Neural crest cell (in vitro differentiated cells): Measurements from ENCODE around the gene EYA4. TPM values are rescaled to one million over a fixed set of nuclear protein-coding genes. Genes with fewer than 3 reads are reported as not detected.

ENCODE experiments used
- DNase-seq: peaks from one replicate; pipeline ENCODE4 v3.0.0; 2021; ENCODE audit warnings: low read depth, mixed read lengths, low spot score
- H3K27ac Mint-ChIP-seq: one replicate; pipeline ENCODE4 v1.8.0; 2021; ENCODE audit warnings: mild to moderate bottlenecking, mixed read lengths; ENCODE audit not compliant: unreplicated experiment
- H3K27me3 Mint-ChIP-seq: 2 replicates; pipeline ENCODE4 v1.8.0; 2021; ENCODE audit warnings: low read depth, mild to moderate bottlenecking, mixed read lengths
- H3K36me3 Mint-ChIP-seq: 2 replicates; pipeline ENCODE4 v1.8.0; 2021; ENCODE audit warnings: low read depth, mild to moderate bottlenecking, mixed read lengths
- H3K4me1 Mint-ChIP-seq: 2 replicates; pipeline ENCODE4 v1.8.0; 2021; ENCODE audit warnings: mixed read lengths
- H3K4me3 Mint-ChIP-seq: one replicate; pipeline ENCODE4 v1.8.0; 2021; ENCODE audit warnings: mild to moderate bottlenecking, mixed read lengths
- H3K9me3 Mint-ChIP-seq: 2 replicates; pipeline ENCODE4 v1.8.0; 2021; ENCODE audit warnings: mixed read lengths
- total RNA-seq: library from RNA; stranded (reverse); gene quantifications from 2 replicates; pipeline ENCODE4 v1.2.1, GENCODE V29; 2021
- TF ChIP-seq, protein P1 (sequence below): fragments of 200-600 bp; sonication (generic); conservative IDR thresholded peaks from 2 replicates; pipeline ENCODE4 v1.5.0; 2021; ENCODE audit warnings: antibody characterized with exemption, mild to moderate bottlenecking

Gene EYA4
- total RNA-seq, 1 donor from 2014 or later, result 1.6 TPM

DNA sequence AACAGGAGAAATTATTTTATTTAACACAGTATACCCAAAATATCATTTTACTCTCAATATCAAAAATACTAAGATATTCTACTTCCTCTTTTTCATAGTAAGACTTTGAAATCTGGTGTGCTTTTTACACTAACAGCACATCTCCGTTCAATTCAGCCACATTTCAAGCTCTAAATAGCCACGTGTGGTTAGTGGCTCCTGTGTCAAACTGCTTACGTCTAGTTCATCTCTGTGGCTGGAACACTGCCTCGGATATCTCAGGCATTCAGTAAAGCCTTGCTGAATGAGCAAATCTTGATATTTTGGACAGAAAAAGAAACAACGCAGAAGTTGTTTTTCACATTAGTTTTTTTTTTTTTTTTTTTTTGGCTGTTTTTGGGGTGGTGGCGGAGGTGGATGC, 136.1 kb downstream of the EYA4 start:
- no peak for DNase-seq
- TF ChIP-seq, protein P1, sequence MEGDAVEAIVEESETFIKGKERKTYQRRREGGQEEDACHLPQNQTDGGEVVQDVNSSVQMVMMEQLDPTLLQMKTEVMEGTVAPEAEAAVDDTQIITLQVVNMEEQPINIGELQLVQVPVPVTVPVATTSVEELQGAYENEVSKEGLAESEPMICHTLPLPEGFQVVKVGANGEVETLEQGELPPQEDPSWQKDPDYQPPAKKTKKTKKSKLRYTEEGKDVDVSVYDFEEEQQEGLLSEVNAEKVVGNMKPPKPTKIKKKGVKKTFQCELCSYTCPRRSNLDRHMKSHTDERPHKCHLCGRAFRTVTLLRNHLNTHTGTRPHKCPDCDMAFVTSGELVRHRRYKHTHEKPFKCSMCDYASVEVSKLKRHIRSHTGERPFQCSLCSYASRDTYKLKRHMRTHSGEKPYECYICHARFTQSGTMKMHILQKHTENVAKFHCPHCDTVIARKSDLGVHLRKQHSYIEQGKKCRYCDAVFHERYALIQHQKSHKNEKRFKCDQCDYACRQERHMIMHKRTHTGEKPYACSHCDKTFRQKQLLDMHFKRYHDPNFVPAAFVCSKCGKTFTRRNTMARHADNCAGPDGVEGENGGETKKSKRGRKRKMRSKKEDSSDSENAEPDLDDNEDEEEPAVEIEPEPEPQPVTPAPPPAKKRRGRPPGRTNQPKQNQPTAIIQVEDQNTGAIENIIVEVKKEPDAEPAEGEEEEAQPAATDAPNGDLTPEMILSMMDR, result no peak
- no peaks in the 10 kb centered on the region for H3K27me3 Mint-ChIP-seq
- no peaks in the 10 kb centered on the region for H3K36me3 Mint-ChIP-seq
- no peaks in the 10 kb centered on the region for H3K4me1 Mint-ChIP-seq
- no peak overlapping the region for H3K4me3 Mint-ChIP-seq
- no peaks in the 10 kb centered on the region for H3K9me3 Mint-ChIP-seq
- H3K27ac Mint-ChIP-seq, result no peak overlapping the region

DNA sequence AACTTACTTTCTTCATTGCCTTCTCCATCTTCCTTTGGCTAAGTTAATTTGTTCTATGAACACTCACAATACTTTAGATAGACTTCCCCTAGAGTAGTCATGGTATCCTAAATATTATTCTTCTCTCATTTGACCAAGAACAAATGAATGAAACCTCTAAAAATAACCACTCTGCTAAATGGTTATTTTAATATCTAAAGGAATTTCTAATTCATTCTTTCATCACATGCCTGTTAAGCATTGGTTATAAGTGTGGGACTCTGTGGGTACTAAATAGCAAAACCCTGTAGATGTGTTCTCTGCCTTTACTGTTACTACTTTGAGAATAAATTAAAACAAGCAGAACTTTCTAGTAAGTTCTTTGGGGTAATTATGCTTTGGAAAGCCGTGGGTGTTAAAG, 138.9 kb downstream of the EYA4 start:
- H3K4me1 Mint-ChIP-seq, result no peaks in the 10 kb centered on the region
- no peaks in the 10 kb centered on the region for H3K36me3 Mint-ChIP-seq
- TF ChIP-seq, protein P1, result no peak
- no peaks in the 10 kb centered on the region for H3K9me3 Mint-ChIP-seq
- no peak for DNase-seq
- no peaks in the 10 kb centered on the region for H3K27me3 Mint-ChIP-seq
- H3K27ac Mint-ChIP-seq, result no peak overlapping the region
- H3K4me3 Mint-ChIP-seq, result no peak overlapping the region

DNA sequence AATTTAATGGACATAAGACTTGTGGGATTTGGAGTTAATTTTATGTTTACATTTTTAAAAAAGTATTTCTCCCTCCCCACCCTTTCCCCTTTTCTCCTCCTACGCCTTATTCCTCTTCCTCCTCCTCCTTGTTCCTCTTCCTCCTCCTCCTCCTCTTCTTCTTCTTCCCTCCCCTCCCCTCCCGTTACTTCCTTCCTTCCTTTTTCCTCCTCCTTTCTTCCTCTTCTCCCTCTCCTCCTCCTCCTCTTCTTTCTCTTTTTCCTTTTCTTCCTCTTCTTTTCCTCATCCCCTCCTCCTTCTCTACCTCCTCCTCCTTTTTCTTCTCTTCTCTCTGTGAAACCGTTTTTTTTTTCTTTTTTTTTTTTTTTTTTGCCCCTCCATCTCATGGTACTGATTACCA, 139.6 kb downstream of the EYA4 start:
- Mint-ChIP-seq H3K4me1 (no peaks in the 10 kb centered on the region), H3K27ac (no peak overlapping the region), H3K4me3 (no peak overlapping the region), H3K27me3 (no peaks in the 10 kb centered on the region), H3K36me3 (no peaks in the 10 kb centered on the region), H3K9me3 (no peaks in the 10 kb centered on the region)
- no peak for DNase-seq
- TF ChIP-seq, protein P1, result no peak

DNA sequence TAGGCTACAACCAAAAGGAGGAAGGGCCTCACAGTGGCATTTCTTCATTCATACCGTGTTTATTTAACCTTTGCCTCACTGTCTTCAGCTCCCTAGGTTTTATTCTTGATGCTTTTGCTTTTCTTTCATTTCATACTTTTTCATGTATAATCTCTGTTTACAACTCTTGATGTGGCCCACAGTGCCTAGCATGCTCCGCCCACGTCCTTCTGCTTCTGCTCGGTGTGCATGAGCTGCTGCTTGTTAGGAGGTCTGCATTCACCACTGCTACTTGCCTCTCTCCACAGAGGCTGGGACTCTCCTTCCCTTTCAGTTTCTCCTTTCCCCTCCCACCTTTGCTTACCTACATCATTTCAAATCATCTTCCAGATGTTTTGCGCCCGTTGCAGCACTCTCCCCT, 147.6 kb downstream of the EYA4 start:
- Mint-ChIP-seq H3K27me3 (no peaks in the 10 kb centered on the region), H3K4me3 (no peak overlapping the region), H3K4me1 (peaks cover 25% of the 10 kb centered on the region), H3K27ac (no peak overlapping the region), H3K36me3 (no peaks in the 10 kb centered on the region), H3K9me3 (no peaks in the 10 kb centered on the region)
- TF ChIP-seq, protein P1, result no peak
- no peak for DNase-seq

DNA sequence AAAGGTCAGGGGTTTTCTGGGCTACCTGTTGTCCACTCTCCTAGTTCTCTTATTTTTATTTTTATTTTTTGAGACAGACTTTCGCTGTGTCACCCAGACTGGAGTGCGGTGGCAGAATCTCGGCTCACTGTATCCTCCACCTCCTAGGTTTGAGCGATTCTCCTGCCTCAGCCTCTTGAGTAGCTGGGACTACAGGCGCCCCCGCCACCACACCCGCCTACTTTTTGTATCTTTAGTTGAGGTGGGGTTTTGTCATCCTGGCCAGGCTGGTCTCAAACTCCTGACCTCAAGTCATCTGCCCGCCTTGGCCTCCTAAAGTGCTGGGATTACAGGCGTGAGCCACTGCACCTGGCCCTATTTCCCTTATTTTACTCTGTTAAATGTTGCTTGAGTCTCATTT, 149.0 kb downstream of the EYA4 start:
- TF ChIP-seq, protein P1, result no peak
- Mint-ChIP-seq H3K27me3 (no peaks in the 10 kb centered on the region), H3K36me3 (no peaks in the 10 kb centered on the region), H3K4me1 (peaks cover 26% of the 10 kb centered on the region), H3K4me3 (no peak overlapping the region), H3K9me3 (no peaks in the 10 kb centered on the region), H3K27ac (no peak overlapping the region)
- no peak for DNase-seq

DNA sequence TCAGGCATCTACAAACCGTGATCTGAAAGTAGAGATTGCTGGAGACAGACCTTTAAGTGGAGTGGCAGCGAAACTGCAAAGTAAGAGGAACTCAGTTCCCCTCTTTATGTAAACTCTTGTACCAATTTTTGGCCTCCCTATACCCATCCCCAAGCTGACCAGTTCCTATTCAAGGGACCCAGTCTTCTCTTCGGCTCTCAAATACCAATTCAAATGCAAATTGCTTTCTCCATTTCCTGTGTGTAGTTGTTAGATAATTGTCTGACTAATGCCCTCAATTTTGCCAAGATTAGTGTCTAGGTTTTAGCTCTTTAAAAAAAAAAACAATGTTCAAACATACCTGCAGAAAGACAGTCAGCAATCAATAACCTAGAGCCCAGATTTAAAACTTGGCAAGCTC, 150.9 kb downstream of the EYA4 start:
- H3K9me3 Mint-ChIP-seq, result no peaks in the 10 kb centered on the region
- TF ChIP-seq, protein P1, result no peak
- no peak overlapping the region for H3K27ac Mint-ChIP-seq
- H3K27me3 Mint-ChIP-seq, result no peaks in the 10 kb centered on the region
- no peak overlapping the region for H3K4me3 Mint-ChIP-seq
- peaks cover 26% of the 10 kb centered on the region for H3K4me1 Mint-ChIP-seq
- H3K36me3 Mint-ChIP-seq, result no peaks in the 10 kb centered on the region
- DNase-seq, result no peak
